ENCODE data around the gene RCN2.
"Not testable (repeated sequence)": the region's sequence is repeated elsewhere in the genome, so short reads cannot be mapped to it uniquely, and the experiment has no call there.

RCN2 gene

DNA sequence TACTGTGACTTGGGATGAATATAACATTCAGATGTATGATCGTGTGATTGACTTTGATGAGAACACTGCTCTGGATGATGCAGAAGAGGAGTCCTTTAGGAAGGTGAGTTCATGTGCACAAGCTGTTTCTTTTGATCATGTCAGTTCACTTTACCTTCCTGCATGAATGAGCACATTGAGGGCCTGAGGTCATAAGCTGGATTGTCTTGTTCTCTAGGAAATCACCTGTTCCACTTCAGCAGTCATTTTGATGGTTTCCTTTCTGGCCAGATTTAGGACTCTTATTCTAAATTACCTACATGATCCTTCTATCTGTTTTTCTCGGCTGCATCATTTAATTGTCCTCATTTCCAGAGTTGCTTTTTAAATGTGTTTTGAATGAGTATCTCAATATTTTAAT is 4.1 kb downstream of the RCN2 start:
- DNase-seq = no peak

DNA sequence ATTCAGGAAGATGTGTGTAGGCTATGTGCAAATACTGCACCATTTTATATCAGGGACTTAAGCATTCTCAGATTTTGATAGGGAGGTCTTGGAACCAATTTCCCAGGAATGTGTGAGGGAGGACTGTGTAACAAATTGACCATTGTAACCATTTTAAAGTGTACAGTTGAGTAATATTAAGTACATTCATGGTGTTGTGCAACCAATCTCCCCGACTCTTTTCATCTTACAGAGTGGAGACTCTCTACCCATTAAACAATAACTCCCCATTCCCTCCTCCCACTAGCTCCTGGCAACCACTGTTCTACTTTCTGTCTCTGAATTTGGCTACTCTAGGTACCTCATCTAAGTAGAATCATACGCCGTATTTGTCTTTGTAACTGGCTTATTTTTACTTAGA is 5.1 kb downstream of the RCN2 start:
- no peak for DNase-seq

DNA sequence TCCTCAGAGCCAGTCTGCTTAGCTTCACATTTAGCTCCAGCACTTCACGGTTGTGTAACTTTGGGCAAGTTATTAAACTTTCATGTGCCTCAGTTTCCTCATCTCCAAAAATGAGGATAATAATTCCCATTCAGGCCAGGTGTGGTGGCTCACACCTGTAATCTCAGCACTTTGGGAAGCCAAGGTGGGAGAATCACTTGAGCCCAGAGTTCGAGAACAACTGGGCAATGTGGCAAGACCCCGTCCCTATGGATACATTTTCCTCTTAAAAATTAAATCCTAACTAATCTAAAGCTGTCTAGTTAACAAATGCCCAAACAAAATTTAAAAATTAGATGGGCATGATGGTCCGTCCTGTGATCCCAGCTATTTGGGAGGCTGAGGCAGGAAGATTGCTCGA is 7.2 kb downstream of the RCN2 start:
- no peak for DNase-seq

DNA sequence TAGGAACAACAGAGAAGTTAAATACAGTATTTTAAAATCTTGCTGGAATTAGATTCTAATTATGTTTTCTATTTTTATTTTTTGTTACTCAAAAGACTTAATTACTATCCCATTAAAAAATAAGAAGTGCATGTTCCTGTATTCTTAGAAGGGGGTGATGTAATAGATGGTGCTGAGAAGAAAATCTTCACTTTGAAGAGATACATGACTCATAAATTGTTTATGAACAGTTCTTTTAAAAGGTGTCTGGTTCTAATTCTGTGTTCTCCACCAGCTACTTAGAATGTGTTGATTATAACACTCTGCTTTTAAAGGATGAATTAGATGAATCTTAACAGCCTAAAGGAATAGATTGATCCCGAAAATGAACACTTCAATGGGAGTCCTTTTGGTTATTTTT is 8.2 kb downstream of the RCN2 start:
- no peak for DNase-seq

DNA sequence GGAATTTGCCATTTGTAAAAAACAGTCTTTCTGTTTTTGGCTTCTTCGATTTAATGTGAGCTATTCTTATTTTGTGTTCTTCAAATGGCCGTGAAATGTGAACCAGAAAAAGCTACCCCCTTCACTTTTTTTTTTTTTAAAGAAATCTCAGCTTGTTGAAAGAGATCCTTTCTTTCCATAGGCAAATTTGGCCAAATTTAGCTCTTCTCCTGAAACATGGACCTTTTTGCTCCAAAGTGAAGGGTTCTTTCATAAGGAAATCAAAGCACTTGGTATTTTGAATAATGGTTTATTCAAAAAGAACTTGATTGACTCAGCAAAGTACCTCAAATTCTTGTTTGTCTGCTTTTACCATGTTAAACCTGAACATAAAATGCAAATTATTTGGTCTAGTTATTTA is 10.1 kb downstream of the RCN2 start:
- no peak for DNase-seq

DNA sequence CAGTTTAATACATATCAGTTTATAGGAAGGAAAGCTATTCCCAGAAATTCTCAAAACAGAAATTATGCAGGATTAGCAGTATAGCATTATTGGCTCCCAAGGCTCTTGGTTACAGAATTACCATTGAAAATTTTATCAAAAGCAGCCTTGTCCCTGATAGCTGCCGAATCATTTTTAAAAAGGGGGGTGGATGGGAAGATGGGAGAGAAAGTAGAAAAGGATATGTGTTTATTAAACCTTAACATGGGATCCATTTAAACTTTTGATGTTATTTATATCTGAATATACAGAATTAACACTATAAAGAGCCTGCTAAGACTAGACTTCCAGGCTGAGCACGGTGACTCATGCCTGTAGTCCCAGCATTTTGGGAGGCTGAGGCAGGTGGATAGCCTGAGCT is 10.8 kb downstream of the RCN2 start:
- DNase-seq = no peak

DNA sequence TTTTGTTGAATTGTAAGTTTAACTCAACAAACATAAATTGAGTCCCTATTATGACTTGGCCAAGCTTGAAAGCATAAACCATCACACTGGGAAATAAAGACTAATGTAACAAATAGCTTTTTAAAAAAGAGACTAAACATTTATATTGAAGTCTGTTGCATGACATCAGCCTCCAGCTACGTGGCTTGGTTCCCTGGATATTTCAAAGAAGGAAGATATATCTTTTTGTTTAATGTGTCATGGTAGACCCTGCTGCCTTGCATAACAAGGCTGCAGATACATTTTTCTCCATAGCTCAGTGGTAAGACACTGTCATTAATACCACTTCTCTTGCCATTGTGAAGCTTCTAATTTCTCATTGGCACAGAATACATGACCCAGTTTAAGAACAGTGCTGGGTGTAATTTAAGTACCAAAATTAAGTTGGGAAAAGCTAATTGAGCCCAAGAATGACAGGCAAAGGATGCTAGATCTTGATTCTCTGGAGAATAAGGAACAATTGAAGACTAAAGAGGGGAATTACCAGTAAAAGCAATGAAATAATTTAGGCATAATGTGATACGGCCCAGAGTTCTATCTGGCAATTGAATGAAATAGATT is 14.0 kb downstream of the RCN2 start:
- DNase-seq = no peak

DNA sequence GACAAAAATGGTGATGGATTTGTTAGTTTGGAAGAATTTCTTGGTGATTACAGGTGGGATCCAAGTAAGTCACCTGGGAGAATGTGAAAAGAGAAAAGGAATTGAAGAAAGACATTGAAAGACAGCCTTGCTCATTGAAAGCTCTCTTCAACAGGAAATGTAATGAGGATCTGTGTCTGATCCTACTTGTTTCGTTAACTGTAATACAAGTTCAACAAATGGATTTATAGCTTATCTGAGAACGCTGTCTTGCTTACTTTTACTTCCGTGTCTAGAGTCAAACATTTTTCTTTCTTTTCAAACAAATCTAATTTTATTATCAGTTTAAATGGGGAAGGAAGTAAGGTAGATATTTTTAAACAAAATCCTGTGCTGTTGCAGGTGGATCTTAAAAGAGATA is 15.9 kb downstream of the RCN2 start:
- no peak for DNase-seq

DNA sequence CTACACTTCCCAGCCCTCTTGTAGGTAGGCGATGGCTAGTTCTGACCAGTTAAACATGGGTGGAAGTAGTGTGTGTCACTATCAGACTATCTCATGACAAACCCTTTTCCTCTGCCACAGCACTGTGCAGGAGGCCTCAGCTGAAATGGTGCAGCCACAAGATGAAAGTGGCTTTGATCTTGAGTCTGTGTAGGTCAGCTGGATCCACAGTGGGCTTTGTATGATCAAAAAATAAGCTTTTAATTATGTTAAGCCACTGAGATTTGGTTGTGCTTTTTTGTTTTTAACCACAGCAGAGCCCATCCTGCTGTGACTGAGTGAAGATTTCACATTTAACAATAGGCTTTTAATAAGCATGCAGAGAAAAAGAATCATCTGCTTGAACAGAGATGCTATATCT is 19.7 kb downstream of the RCN2 start:
- DNase-seq = no peak

DNA sequence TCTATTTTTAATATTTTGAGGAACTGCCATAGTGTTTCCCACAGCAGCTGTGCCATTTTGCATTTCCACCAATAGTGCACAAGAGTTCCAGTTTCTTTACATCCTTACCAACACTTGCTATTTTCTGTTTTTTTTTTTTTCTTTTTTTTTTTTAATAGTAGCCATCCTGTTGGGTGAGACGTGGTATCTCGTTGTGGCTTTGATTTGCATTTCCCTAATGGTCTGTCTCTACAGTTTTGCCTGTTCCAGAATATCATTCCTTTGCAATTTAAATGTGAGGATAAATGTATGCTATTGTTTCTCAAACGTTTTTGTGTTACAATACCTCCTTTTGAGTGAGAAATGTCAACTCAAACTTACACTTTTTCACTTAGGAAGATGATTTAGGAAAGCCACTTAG is 22.4 kb downstream of the RCN2 start:
- DNase-seq = no peak

DNA sequence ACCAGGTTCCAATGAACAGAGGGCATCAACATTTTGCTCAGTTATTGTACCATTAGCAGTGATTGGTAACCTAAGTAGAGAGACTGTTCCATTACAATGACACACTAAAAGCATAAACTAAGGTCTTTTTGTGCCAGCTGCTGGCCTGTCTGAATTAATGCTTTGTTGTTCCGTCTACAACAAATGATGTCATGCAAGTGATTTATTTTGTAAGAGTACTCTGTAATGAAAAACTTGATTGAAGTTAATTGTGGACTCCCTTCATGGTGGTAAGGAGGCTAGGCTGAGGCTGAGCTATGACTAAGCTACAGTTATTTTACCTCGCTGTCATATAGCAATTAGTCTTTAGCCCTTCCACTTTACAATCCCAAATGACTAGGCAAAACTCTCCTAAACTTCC is 23.2 kb downstream of the RCN2 start:
- DNase-seq = no peak

DNA sequence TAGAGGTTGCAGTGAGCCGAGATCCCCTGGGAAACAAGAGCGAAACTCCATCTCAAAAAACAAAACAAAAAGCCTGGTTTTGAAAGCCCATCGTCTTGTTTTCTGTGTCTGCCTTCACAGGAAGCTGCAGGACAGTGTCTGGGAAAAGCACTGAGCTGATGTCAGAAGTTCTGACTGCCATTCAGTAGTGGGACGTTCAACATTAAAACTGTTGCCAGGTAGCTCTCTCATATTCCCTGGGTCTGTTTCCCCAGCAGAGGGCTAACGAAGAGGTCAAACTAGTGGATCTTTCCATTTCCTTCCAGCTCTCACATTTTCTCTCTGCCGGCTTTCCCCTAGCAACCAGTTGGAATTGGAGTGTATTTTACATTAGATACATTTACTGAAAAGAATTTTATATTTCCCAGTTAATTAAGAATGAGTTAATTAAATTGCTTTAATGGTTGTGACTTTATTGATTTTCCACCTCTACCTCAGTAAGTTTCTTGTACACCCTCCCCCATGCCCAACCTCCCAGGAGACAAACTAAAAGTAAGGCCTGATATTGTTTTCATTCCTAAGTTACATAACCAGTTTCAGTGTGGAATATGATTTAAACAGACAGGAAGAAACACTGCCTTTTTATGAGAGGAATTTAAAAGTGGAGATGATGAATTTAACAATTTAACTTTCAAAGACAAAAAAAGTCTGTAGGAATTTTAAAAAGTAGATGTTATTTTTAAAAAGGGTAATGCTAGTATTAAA is 29.9 kb downstream of the RCN2 start:
- DNase-seq = no peak

DNA sequence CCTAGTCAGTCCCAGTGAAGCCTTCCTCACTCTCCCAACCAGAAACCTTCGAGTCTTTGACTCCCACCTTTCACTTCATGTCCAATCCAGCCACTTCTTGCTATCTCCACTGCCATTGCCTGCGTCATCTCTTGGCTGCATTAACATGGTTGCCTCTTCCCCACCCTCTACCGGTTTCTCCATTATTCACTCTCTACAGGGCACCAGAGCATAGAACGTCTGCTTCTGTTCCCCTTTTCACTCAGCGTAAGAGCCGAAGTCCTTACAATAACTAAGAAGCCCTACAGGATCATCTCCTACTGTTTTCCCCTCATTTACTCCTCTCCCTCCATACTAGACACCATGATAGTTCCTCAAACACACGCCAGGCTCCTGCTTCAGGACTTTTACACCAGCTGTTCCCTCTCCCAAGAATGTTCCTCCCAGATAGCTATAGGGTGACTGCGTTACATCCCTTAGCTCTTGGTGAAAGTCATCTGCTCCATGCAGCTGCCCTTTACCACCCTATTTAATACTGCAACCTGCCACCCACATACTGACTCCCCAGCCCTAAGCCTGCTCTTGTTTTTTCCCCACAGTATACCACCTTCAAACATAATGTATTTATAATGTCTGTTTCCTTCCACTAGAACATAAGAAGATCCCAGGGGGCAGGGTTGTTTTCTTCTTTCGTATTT is 30.9 kb downstream of the RCN2 start:
- DNase-seq = no peak

DNA sequence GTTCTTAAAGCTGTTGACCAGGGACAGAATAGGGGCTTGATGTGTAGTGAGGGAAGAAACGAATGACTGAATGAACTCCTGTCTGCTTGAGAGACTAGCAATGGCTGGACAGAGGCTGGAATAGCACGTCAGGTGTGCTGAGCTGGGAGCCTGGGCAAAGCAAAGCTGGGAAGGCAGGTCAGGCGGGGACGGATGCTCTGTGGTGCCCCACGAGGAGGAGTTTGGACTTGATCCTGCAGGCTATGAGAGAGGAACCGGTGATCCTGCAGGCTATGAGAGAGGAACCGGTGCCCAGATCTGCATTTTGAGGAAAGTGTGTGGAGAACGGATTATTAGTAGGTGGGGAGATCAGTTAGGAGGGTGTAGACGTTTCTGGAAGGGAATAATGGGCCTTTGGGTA is 32.0 kb downstream of the RCN2 start:
- no peak for DNase-seq

DNA sequence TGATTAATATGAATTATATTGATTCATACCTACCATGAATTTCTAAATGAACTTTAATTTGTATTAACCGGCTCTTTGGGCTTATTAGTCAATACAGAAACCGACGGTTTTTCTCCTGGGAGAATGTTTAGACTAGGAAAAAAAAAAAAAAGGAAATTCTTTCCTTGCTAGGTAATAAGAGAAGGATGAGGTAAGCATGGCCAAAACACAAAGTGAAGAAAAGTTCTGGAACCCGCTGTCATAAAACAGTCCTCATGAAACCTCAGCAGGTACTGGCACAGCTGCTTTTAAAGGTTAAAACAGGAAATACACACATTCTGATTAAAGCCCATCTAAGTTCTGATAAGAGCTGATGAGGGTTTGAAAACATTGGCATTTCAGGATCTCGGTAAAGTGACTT is 32.6 kb downstream of the RCN2 start:
- DNase-seq = no peak

DNA sequence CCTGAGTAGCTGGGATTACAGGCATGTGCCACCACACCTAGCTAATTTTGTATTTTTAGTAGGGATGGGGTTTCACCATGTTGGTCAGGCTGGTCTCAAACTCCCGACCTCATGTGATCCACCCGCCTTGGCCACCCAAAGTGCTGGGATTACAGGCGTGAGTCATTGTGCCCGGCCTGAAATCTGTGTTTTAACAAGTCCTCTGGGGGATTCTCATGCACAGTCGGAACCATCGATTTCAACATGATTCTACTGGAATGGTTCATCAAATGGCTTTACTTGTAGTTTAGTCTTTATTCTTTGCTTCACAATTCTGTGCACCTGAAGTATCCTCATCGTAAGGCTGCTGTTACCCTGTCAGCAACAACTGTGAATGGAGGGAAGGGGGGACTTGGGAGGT is 34.5 kb downstream of the RCN2 start:
- DNase-seq = not testable (repeated sequence)

DNA sequence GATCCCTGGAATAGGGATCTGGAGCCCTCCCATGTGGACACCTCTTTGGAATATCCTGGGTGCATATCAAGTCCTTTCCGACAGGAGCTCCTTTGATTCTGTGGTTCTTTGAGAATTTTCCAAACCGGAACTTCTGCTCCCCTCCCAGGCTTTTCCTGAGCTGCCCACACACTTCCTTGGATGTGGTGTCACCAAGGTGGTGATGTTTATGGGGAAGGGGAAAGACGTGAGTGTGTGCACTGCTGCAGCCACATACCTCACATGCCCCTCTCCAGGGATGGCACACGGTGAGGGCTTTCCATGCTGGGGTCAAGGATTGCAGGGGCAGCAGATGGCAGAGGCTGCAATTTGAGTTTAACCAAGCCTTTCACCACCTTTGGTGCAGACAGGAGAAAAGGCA is 35.5 kb downstream of the RCN2 start:
- no peak for DNase-seq

DNA sequence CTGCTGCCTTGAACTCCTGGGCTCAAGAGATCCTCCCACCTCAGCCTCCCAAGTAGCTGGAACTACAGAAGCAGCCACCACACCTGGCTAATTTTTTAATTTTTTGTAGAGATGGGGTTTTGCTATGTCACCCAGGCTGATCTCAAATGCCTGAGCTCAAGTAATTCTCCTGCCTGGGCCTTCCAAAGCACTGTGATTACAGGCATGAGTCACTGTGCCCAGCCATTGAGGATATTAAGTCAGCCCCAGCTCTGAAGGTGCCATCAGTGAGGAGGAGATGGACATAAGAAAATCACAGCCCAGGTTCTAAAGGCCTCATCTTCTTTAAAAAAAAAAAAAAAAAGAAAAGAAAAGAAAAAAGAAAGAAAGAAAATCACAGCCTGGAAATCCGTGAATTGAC is 36.8 kb downstream of the RCN2 start:
- no peak for DNase-seq

DNA sequence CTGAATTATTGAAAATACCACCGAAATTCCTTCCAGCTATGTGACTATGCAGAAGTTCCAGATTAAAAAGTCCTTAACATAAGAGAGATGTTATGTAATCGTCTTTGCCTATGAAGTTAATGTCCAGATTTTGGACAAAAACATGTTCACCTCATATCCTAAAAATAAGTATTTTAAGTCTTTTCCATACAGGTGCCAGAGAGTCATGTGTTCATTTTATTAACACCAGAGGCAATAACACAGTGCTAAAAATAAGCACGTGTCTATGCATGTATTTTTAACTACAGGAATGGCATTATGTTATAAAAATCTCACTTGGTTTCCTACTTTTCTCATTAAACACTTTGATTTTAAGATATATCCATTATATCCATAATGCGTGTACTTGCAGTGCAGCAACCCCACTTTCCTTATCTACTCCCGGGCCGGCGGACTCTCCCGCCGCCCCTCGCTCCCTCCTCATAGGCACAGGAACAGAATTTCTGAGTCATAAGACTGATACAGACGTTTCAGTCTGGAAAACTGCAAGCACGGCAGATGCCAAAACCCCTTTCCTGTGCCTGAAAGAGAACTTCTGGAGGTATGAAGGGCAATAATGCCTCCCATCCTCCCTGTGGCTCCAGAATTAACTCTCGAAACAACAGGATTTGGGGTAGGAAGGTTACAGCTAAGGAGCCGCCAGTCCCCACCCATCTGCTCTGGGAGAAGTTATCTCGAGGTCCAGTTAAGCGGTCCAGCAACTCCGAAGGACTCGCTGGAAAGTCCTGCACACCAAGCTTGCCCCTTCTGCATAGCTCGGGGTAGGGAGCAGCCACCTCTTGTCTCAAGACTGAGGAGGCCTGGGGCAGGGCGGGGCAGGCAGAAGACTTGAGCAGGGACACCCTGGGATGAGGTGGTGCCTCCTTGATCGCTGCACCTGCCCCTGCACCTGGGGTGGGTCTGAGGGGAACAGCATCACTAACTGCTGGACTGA is 41.1 kb downstream of the RCN2 start:
- no peak for DNase-seq

DNA sequence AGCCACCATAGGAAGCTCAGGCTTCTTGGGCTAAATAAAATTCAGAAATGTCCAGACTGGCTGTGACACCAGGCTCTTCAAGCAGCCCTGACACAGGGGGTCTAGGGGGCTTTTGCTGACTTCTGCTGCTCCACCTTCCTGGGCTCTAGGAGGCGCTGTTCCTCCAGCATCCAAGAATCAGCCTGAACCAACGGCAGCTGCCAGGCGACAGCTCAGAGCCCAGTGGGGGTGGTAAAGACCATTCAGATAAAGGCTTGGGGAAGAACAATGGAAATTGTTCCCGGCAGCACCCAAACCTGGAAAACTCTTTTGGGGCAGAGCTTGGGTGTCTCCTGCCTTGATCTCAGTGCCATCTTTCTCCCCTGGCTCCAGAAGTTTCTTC is 41.8 kb downstream of the RCN2 start:
- peak; percentile 52 for DNase-seq

DNA sequence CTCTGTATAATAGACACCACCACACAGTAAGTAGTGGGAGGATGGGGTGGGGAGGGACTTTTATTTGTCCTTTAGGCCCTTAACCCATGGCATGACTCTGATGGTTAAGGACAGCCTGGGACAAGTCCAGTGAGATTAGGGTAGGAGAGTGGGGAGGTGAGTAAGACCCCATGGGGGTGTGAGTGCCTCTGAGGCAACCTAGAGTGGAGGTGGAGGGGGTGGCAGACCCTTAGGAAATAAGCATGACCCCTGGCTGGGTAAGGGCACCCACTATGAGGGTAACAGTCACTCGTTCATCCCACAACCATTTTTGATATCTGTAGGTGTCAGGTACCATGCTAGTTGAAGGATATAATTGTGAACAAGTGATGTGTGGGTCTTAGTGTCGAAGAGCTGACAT is 42.4 kb downstream of the RCN2 start:
- DNase-seq = no peak

DNA sequence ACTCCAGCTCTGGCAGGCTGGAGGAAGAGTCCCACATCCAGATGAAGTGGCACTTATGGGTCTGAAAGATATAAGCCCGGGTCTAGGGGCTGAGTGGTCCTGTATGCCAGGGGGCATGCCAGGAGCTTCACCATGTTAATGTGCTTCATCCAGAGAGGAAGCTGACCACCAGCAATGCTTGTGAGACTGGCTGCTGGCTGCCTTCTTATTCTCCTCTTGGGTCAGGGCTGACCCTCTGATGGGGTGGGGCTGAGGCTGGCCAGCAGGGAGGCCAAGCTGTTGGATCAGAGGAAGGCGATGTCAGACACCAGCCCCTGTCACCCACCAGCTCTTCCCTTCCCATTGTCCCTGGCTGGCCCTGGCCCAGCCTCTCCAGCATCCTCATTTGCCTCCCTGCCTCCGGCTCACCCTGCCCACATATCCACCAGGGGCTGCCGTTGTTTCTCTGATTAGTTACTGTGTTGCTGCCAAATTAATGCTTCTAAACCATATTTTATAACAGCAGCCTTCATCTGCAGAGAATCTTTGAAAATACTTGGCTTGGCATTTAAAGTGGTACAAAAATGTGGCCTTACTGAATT is 43.0 kb downstream of the RCN2 start:
- DNase-seq = no peak

DNA sequence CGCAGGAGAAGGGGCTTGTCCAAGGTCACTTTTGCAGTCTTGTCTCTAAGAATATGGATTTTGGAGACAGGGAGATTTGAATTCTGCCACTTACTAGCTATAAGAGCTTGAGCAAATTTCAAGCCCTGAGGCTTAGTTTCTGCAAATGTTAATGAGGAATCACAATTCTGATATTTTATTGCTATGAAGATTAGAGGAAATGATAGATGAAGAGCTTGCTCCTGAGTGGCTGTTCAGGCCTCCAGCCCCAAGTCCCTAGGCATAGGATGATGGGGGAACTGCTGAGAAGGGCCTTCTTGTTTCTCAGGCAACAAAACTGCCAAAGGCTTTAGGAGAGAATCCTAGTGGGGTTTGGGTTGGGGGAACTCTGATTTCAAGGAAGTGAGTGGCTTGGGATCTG is 44.6 kb downstream of the RCN2 start:
- no peak for DNase-seq

Data from central memory CD4-positive, alpha-beta T cell (primary cell).